GM18867 (cell line): ENCODE measurements around the gene AVPR1A.
"Not testable (repeated sequence)": the region's sequence is repeated elsewhere in the genome, so short reads cannot be mapped to it uniquely, and the experiment has no call there.

ENCODE experiments used
- ATAC-seq: cut with Tn5 transposase; IDR thresholded peaks from one replicate; pipeline ENCODE4 v1.9.1; 2021; ENCODE audit warnings: mild to moderate bottlenecking, moderate library complexity; ENCODE audit not compliant: unreplicated experiment

The AVPR1A gene

GRCh38 chr12:63150713-63151622 is at the start of gene AVPR1A:
AVPR1A (minus strand) TSS chr12:63151201; CDS start chr12:63150836, 365 bp downstream.
- ATAC-seq: no peak

GRCh38 chr12:63196168-63196567 is 45.2 kb upstream of the AVPR1A start:
- no peak for ATAC-seq

GRCh38 chr12:63179224-63179623 is 28.2 kb upstream of the AVPR1A start:
- no peak for ATAC-seq

GRCh38 chr12:63170321-63170720 is 19.3 kb upstream of the AVPR1A start:
- ATAC-seq: no peak

GRCh38 chr12:63167741-63168140 is 16.7 kb upstream of the AVPR1A start:
- ATAC-seq: not testable (repeated sequence)

- no peak for ATAC-seq
Observed at GRCh38 chr12:63164911-63165310, 13.9 kb upstream of the AVPR1A start.

GRCh38 chr12:63163541-63163940 is 12.5 kb upstream of the AVPR1A start:
- no peak for ATAC-seq

GRCh38 chr12:63155375-63155774 is 4.4 kb upstream of the AVPR1A start:
- ATAC-seq: no peak

GRCh38 chr12:63154560-63154959 is 3.6 kb upstream of the AVPR1A start:
- ATAC-seq: no peak

GRCh38 chr12:63152321-63152700 is 1.3 kb upstream of the AVPR1A start:
- no peak for ATAC-seq

- ATAC-seq: peak; percentile 71
Observed at GRCh38 chr12:63151623-63152320, 771 bp upstream of the AVPR1A start.

- ATAC-seq: no peak
Observed at GRCh38 chr12:63149909-63150712, 890 bp downstream of the AVPR1A start.

- ATAC-seq: no peak
Observed at GRCh38 chr12:63144556-63144955, 6.4 kb downstream of the AVPR1A start.

GRCh38 chr12:63138488-63138887 is 12.5 kb downstream of the AVPR1A start:
- ATAC-seq: no peak

GRCh38 chr12:63133981-63134380 is 17.0 kb downstream of the AVPR1A start:
- ATAC-seq: no peak

- ATAC-seq: no peak
Observed at GRCh38 chr12:63132201-63132600, 18.8 kb downstream of the AVPR1A start.

GRCh38 chr12:63129927-63130326 is 21.1 kb downstream of the AVPR1A start:
- ATAC-seq: no peak

GRCh38 chr12:63124778-63125177 is 26.2 kb downstream of the AVPR1A start:
- no peak for ATAC-seq

- peak; percentile 59 for ATAC-seq
Observed at GRCh38 chr12:63103494-63104131, 47.4 kb downstream of the AVPR1A start.

- no peak for ATAC-seq
Observed at GRCh38 chr12:63101920-63102319, 49.1 kb downstream of the AVPR1A start.

- ATAC-seq: no peak
Observed at GRCh38 chr12:63098851-63099250, 52.1 kb downstream of the AVPR1A start.
